Panc1 (cell line): ENCODE data around the gene HERC5. TPM values are rescaled to one million over a fixed set of nuclear protein-coding genes. Genes with fewer than 3 reads are reported as not detected.

Source experiments
- ATAC-seq: fragments of 200-7000 bp; cut with Tn5 transposase; 2 replicates; pipeline ENCODE4 v1.9.1; 2020; ENCODE audit warnings: mild to moderate bottlenecking, moderate library complexity
- BruUV-seq: library from RNA; stranded (reverse); fragments of 400-500 nt; replicated peaks from 2 replicates; lab custom pipeline; 2021; lab: Mats Ljungman, UMichigan
- CTCF ChIA-PET: fragments of 300-600 bp; sonication (Branson Sonifier 250); formaldehyde crosslinking; loops from one replicate; lab custom pipeline; 2022; ENCODE audit warnings: antibody characterized with exemption; lab: Charles Lee
- POLR2A ChIA-PET: fragments of 300-600 bp; sonication (Branson Sonifier 250); formaldehyde crosslinking; loops from one replicate; lab custom pipeline; 2022; ENCODE audit warnings: antibody characterized with exemption; lab: Charles Lee
- DNase-seq: peaks from one replicate; pipeline ENCODE4 v3.0.0-alpha.2; 2010; ENCODE audit warnings: low read depth, low spot score
- H3K27ac ChIP-seq: 2 replicates; pipeline ENCODE4 v1.5.1; 2011; ENCODE audit warnings: mild to moderate bottlenecking, low read length, inconsistent platforms
- H3K27me3 ChIP-seq: fragments of 200-500 bp; sonication (Bioruptor generic); 2 replicates; pipeline ENCODE4 v1.6.0; 2014; ENCODE audit warnings: low read length, inconsistent platforms; ENCODE audit not compliant: control insufficient read depth, insufficient read depth
- H3K36me3 ChIP-seq: fragments of 200-500 bp; sonication (Bioruptor generic); 2 replicates; pipeline ENCODE4 v1.5.1; 2014; ENCODE audit warnings: inconsistent platforms, mild to moderate bottlenecking, low read length, moderate library complexity; ENCODE audit not compliant: control insufficient read depth, insufficient read depth
- H3K4me1 ChIP-seq: 2 replicates; pipeline ENCODE4 v1.5.1; 2011; ENCODE audit warnings: inconsistent platforms, mild to moderate bottlenecking, low read length, moderate library complexity; ENCODE audit not compliant: control insufficient read depth, insufficient read depth
- H3K4me3 ChIP-seq, 2 experiments: 2 replicates each; pipeline ENCODE4 v1.5.1; 2011 to 2012; ENCODE audit warnings: low read depth in 2 of 2, low read length in 2 of 2, mild to moderate bottlenecking in 2 of 2, inconsistent platforms in 1 of 2, moderate library complexity in 1 of 2
- H3K9me3 ChIP-seq: fragments of 200-500 bp; sonication (Bioruptor generic); 2 replicates; pipeline ENCODE4 v1.5.1; 2014; ENCODE audit warnings: low read depth, mild to moderate bottlenecking, inconsistent platforms, low read length, moderate library complexity; ENCODE audit not compliant: control insufficient read depth, insufficient read depth
- CTCF ChIP-seq: fragments of 450-650 bp; IDR thresholded peaks from 2 replicates; pipeline ENCODE4 v1.5.1; 2017; ENCODE audit warnings: mild to moderate bottlenecking
- POLR2AphosphoS5 ChIP-seq: IDR thresholded peaks from 2 replicates; pipeline ENCODE4 v1.6.1; 2012; ENCODE audit warnings: mild to moderate bottlenecking, low read depth, low read length, moderate library complexity
- REST ChIP-seq, 2 experiments: IDR thresholded peaks; 2 replicates each; pipeline ENCODE4 v1.6.1; 2011 to 2012; ENCODE audit warnings: low read depth in 2 of 2, control low read depth in 1 of 2, low read length in 1 of 2, mild to moderate bottlenecking in 1 of 2, moderate library complexity in 1 of 2; ENCODE audit not compliant: insufficient read depth in 1 of 2
- SIN3A ChIP-seq: IDR thresholded peaks from 2 replicates; pipeline ENCODE4 v1.6.1; 2012; ENCODE audit warnings: low read depth, mild to moderate bottlenecking, low read length, moderate library complexity, borderline replicate concordance; ENCODE audit not compliant: insufficient read depth
- TCF7L2 ChIP-seq: IDR thresholded peaks from 2 replicates; pipeline ENCODE4 v1.6.1; 2011; ENCODE audit warnings: mild to moderate bottlenecking, low read depth, low read length, inconsistent platforms
- in situ Hi-C: cut with HindIII; loops from 2 replicates; pipeline ENCODE4 v1.10.0; 2016; ENCODE audit warnings: low sequenced_read_pairs, low pct_unique_long_range_greater_than_20kb
- intact Hi-C: fragments of 100-400 bp; cut with micrococcal nuclease; formaldehyde crosslinking; loops from one replicate; pipeline ENCODE4 v1.10.0; 2022; ENCODE audit not compliant: unreplicated experiment
- total RNA-seq: library from RNA; stranded (reverse); gene quantifications from one replicate; pipeline ENCODE4 v1.2.1, GENCODE V29; 2021; ENCODE audit not compliant: unreplicated experiment

Gene HERC5
- total RNA-seq, 1 experiment from 2014 or later, result 6.7 TPM

GRCh38 chr4:88409789-88410188, 47.1 kb upstream of the HERC5 start:
- no peak overlapping the region for H3K27ac ChIP-seq
- in situ Hi-C loops (no loop called here), intact Hi-C loops (no loop called here)
- no peaks in the 10 kb centered on the region for H3K27me3 ChIP-seq
- no peak for DNase-seq
- BruUV-seq, result no TSS peak
- POLR2A ChIA-PET, result interaction anchor here (0.6 kb wide), 1 partner anchor 162 kb away, joined by 6 read pairs; no protein-coding TSS in a partner anchor
- H3K4me1 ChIP-seq, result no peaks in the 10 kb centered on the region
- no peaks in the 10 kb centered on the region for H3K36me3 ChIP-seq
- ATAC-seq, result no peak
- no peak for TF ChIP-seq SIN3A
- TF ChIP-seq POLR2AphosphoS5, result no peak
- no peak for TF ChIP-seq REST (IDR thresholded peaks at IDR 0.05; ENCODE audit: insufficient read depth in 1 of 2, low read depth in 2 of 2, low read length in 1 of 2)
- TF ChIP-seq CTCF, result no peak
- TF ChIP-seq TCF7L2, result no peak
- H3K4me3 ChIP-seq, result no peak overlapping the region
- CTCF ChIA-PET, result no interaction called here
- no peaks in the 10 kb centered on the region for H3K9me3 ChIP-seq

GRCh38 chr4:88411491-88412096, 45.3 kb upstream of the HERC5 start:
- no peaks in the 10 kb centered on the region for H3K4me1 ChIP-seq
- no peak overlapping the region for H3K27ac ChIP-seq
- ATAC-seq (no peak), DNase-seq (no peak)
- BruUV-seq, result no TSS peak
- POLR2A ChIA-PET, result no interaction called here
- H3K36me3 ChIP-seq, result no peaks in the 10 kb centered on the region
- H3K4me3 ChIP-seq, result no peak overlapping the region
- no peaks in the 10 kb centered on the region for H3K9me3 ChIP-seq
- in situ Hi-C loops, result no loop called here
- H3K27me3 ChIP-seq, result no peaks in the 10 kb centered on the region
- CTCF ChIA-PET, result no interaction called here
- TF ChIP-seq CTCF, result no peak
- no peak for TF ChIP-seq TCF7L2
- TF ChIP-seq REST (IDR thresholded peaks at IDR 0.05; ENCODE audit: insufficient read depth in 1 of 2, low read depth in 2 of 2, low read length in 1 of 2), result no peak
- TF ChIP-seq POLR2AphosphoS5, result no peak
- no peak for TF ChIP-seq SIN3A
- intact Hi-C loops, result no loop called here
